ES-I3 (cell line): Measurements from ENCODE around the gene TMEM163.

Experiments
- H3K36me3 ChIP-seq: 2 replicates; pipeline ENCODE4 v1.6.1; 2013; ENCODE audit warnings: mild to moderate bottlenecking, low read length, control low read depth, moderate library complexity; ENCODE audit not compliant: insufficient read depth
- H3K4me1 ChIP-seq: 2 replicates; pipeline ENCODE4 v1.6.1; 2013; ENCODE audit warnings: mild to moderate bottlenecking, control low read depth, low read length; ENCODE audit not compliant: insufficient read depth
- H3K9ac ChIP-seq: 2 replicates; pipeline ENCODE4 v1.6.1; 2013; ENCODE audit warnings: low read depth, mild to moderate bottlenecking, low read length, moderate library complexity
- H3K9me3 ChIP-seq: 2 replicates; pipeline ENCODE4 v1.6.1; 2013; ENCODE audit warnings: mild to moderate bottlenecking, low read length, moderate library complexity; ENCODE audit not compliant: control insufficient read depth, insufficient read depth

Gene TMEM163

GRCh38 chr2:134692499-134692898 lies 26.3 kb downstream of the TMEM163 start:
- Histone ChIP-seq H3K9me3 (no peaks in the 10 kb centered on the region; the same call in 1 of the 2 replicates), H3K4me1 (no peaks in the 10 kb centered on the region), H3K36me3 (no peaks in the 10 kb centered on the region), H3K9ac (no peak overlapping the region)

DNA sequence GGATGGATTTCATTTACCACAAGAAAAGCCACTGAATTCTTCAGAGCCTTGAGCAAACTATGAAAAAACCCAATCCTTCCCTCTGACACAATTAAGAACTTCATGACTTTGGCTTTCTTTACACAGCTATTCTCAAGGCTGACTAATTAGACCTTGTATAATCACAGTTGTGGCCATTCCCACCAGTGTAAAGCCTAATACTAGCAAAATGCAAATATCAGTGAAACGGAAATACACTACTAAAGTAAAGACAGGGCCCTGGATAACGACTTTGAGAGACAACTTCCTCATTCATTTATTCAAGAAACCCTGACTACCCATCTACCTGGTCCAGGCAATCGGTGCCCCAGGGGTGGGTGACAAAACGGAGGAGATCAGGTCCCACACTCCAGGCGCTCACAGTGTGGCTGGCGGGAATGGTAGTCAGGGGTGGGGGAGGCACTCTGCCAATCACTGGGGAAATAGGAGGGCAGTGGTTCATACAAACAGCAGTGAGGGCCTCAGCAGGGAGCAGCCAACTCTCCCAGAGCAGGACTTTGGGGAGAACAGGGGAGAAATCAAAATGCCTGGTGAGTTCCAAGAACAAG lies 28.1 kb downstream of the TMEM163 start:
- Histone ChIP-seq H3K9me3 (no peaks in the 10 kb centered on the region; the same call in 1 of the 2 replicates), H3K9ac (no peak overlapping the region), H3K36me3 (no peaks in the 10 kb centered on the region), H3K4me1 (0 out of 2 replicates have a peak, but pooled peaks cover 4% of the 10 kb centered on the region)

DNA sequence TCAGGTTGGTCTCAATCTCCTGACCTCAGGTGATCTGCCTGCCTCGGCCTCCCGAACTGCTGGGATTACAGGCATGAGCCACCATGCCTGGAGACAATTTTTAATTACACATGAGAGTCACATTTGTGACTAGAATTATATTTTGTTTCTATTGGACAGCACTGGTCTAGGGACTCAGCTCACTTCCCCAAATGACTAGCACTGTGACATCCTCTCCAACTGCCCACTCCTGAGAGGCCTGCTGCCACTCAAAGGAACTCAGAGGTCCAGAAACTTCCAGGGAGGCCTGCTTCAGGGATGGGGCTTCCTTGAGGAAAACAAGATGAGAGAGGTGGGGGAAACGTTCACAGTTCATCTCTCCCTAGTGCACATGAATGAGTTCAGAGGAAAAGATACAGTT lies 29.5 kb downstream of the TMEM163 start:
- Histone ChIP-seq H3K36me3 (no peaks in the 10 kb centered on the region), H3K4me1 (0 out of 2 replicates have a peak, but pooled peaks cover 4% of the 10 kb centered on the region), H3K9me3 (no peaks in the 10 kb centered on the region; the same call in 1 of the 2 replicates), H3K9ac (no peak overlapping the region)

- Histone ChIP-seq H3K36me3 (no peaks in the 10 kb centered on the region), H3K9me3 (no peaks in the 10 kb centered on the region; the same call in 1 of the 2 replicates), H3K4me1 (0 out of 2 replicates have a peak, but pooled peaks cover 4% of the 10 kb centered on the region), H3K9ac (no peak overlapping the region)
Measured at GRCh38 chr2:134685967-134686366, 32.8 kb downstream of the TMEM163 start.

- Histone ChIP-seq H3K9ac (no peak overlapping the region), H3K4me1 (0 out of 2 replicates have a peak, but pooled peaks cover 8% of the 10 kb centered on the region), H3K36me3 (no peaks in the 10 kb centered on the region), H3K9me3 (no peaks in the 10 kb centered on the region; the same call in 1 of the 2 replicates)
Measured at GRCh38 chr2:134683561-134684112, 35.2 kb downstream of the TMEM163 start.

- peaks cover 15% of the 10 kb centered on the region; the same call in 1 of the 2 replicates for H3K4me1 ChIP-seq
- no peaks in the 10 kb centered on the region for H3K36me3 ChIP-seq
- no peaks in the 10 kb centered on the region; the same call in 1 of the 2 replicates for H3K9me3 ChIP-seq
- H3K9ac ChIP-seq, result no peak overlapping the region
Measured at GRCh38 chr2:134682726-134683125, 36.1 kb downstream of the TMEM163 start.

DNA sequence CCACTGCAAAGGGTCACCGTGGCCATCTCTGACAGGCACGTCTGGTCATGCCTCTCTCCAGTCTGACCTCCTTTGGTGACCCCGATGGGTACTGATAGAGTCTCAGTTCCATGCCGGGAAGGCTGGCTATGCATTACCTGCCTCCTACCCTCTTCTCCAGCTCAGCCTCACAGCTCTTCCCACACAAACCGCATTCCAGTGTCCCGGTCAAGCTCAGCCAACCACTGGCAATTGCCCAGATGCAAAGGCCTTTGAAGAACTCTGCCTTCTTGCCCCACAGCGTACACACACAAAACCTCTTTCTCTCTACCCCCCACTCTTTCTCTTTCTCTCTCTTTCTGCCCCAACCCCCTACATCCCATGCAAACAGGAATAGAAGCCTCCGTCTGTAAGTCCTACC lies 37.6 kb downstream of the TMEM163 start:
- Histone ChIP-seq H3K36me3 (no peaks in the 10 kb centered on the region), H3K4me1 (peaks cover 12% of the 10 kb centered on the region; the same call in 1 of the 2 replicates), H3K9me3 (no peaks in the 10 kb centered on the region), H3K9ac (no peak overlapping the region)

GRCh38 chr2:134679745-134680144 lies 39.1 kb downstream of the TMEM163 start:
- H3K4me1 ChIP-seq, result peaks cover 12% of the 10 kb centered on the region; the same call in 1 of the 2 replicates
- H3K9me3 ChIP-seq, result no peaks in the 10 kb centered on the region
- no peak overlapping the region for H3K9ac ChIP-seq
- H3K36me3 ChIP-seq, result no peaks in the 10 kb centered on the region

- no peaks in the 10 kb centered on the region for H3K36me3 ChIP-seq
- no peak overlapping the region for H3K9ac ChIP-seq
- H3K4me1 ChIP-seq, result peaks cover 12% of the 10 kb centered on the region; the same call in 1 of the 2 replicates
- no peaks in the 10 kb centered on the region for H3K9me3 ChIP-seq
Measured at GRCh38 chr2:134679294-134679693, 39.5 kb downstream of the TMEM163 start.

- Histone ChIP-seq H3K4me1 (peaks cover 12% of the 10 kb centered on the region; the same call in 1 of the 2 replicates), H3K9ac (no peak overlapping the region), H3K36me3 (no peaks in the 10 kb centered on the region)
Measured at GRCh38 chr2:134677856-134678756, 40.7 kb downstream of the TMEM163 start.

GRCh38 chr2:134676960-134677359 lies 41.8 kb downstream of the TMEM163 start:
- peaks cover 12% of the 10 kb centered on the region; the same call in 1 of the 2 replicates for H3K4me1 ChIP-seq

More at GRCh38 chr2:134677856-134678756, 40.7 kb downstream of the TMEM163 start:
- H3K9me3 ChIP-seq, result no peaks in the 10 kb centered on the region

GRCh38 chr2:134675314-134675713 lies 43.5 kb downstream of the TMEM163 start:
- no peaks in the 10 kb centered on the region for H3K36me3 ChIP-seq
- H3K9me3 ChIP-seq, result no peaks in the 10 kb centered on the region
- no peak overlapping the region for H3K9ac ChIP-seq
- peaks cover 17% of the 10 kb centered on the region for H3K4me1 ChIP-seq

More at GRCh38 chr2:134676960-134677359, 41.8 kb downstream of the TMEM163 start:
- no peaks in the 10 kb centered on the region for H3K36me3 ChIP-seq
- H3K9me3 ChIP-seq, result no peaks in the 10 kb centered on the region
- no peak overlapping the region for H3K9ac ChIP-seq

GRCh38 chr2:134674687-134675086 lies 44.1 kb downstream of the TMEM163 start:
- H3K9ac ChIP-seq, result no peak overlapping the region
- H3K4me1 ChIP-seq, result peaks cover 15% of the 10 kb centered on the region
- no peaks in the 10 kb centered on the region for H3K36me3 ChIP-seq
- H3K9me3 ChIP-seq, result no peaks in the 10 kb centered on the region

DNA sequence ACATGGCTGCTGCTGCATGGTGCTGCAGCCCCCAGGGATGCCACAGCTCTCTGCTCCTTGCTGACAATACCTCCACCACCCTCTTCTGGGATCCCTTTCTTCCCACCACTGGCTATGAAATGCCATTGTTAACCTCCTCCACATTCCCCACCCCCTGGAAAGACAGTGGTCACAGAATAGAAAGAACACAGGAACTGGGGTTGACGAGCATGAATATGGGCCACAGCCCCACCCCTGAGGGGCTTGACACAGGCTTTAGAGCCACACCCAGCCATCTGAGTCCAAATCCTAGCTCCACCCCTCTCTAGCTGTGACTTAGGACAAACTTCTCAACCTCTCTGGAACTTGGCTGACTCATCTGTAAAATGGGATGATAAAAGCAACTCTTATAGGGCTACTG lies 47.3 kb downstream of the TMEM163 start:
- no peak overlapping the region for H3K9ac ChIP-seq
- peaks cover 5% of the 10 kb centered on the region; the same call in 1 of the 2 replicates for H3K4me1 ChIP-seq

More for the DNA sequence above, 47.3 kb downstream of the TMEM163 start:
- Histone ChIP-seq H3K9me3 (no peaks in the 10 kb centered on the region), H3K36me3 (no peaks in the 10 kb centered on the region)
